Amygdala (tissue), 56 donors: Measurements from ENCODE around the gene CD300LB.
A peak's percentile ranks its signal among the peaks of the same experiment; 100 is the strongest.

Source experiments
- DNase-seq, 56 donors: peaks; one replicate each; lab custom pipeline; 2025; lab: John Stamatoyannopoulos, UW

CD300LB gene

GRCh38 chr17:74550602-74551001, 19.3 kb upstream of the CD300LB start:
- no peak for DNase-seq

DNA sequence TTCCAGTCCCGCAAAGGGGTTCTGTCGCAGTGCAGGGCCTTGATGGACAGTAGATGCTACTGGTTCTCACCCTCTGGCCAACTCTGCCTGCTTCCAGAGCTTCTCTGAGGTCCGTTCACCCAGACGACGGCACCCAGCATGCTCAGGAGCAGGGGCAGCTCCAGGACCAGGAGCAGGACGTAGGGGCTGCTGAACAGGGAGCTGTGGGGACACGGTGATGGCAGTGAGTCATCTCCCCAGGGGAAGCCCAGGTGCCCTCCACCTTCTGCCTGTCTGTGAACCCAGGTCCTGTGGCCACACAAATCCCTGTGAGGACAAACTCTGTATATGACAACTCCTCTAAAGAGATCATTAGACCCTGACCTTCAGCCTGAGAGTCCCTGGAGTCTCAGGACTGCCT, 18.1 kb upstream of the CD300LB start:
- DNase-seq, result no peak

- DNase-seq, result no peak
Measured at GRCh38 chr17:74547736-74548135, 16.5 kb upstream of the CD300LB start.

DNA sequence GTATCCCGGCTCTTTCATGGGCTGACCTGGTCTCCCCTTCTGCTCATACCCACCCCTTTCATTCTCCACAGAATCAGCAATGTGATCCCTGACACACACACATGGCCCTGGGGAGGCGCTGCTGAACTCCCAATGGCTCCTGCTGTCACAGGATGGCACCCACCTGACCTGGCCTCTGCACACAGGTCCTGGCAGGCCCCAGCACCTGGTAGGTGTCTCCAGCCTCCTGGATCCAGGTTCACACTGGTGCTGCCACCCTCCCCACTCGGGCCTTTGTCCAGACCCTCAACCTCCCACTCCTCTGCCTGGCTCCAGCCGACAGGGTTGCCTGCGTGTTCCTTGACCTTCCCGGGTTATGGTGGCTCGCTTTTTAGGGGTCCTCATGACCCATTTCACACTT, 16.0 kb upstream of the CD300LB start:
- no peak for DNase-seq

- no peak for DNase-seq
Measured at GRCh38 chr17:74546586-74546985, 15.3 kb upstream of the CD300LB start.

- DNase-seq, result peak in 7 of 56 donors; percentile 7 to 20 (median 17)
Measured at GRCh38 chr17:74545843-74546230, 14.6 kb upstream of the CD300LB start, which contains the start of gene CD300C. TSS of gene CD300C (minus strand) at chr17:74546115. CDS start at chr17:74545782, 333 bp downstream.

GRCh38 chr17:74544991-74545842, 13.9 kb upstream of the CD300LB start:
- no peak for DNase-seq

- DNase-seq, result no peak
Measured at GRCh38 chr17:74543891-74544760, 12.9 kb upstream of the CD300LB start.

- DNase-seq, result no peak
Measured at GRCh38 chr17:74543406-74543805, 12.1 kb upstream of the CD300LB start.

DNA sequence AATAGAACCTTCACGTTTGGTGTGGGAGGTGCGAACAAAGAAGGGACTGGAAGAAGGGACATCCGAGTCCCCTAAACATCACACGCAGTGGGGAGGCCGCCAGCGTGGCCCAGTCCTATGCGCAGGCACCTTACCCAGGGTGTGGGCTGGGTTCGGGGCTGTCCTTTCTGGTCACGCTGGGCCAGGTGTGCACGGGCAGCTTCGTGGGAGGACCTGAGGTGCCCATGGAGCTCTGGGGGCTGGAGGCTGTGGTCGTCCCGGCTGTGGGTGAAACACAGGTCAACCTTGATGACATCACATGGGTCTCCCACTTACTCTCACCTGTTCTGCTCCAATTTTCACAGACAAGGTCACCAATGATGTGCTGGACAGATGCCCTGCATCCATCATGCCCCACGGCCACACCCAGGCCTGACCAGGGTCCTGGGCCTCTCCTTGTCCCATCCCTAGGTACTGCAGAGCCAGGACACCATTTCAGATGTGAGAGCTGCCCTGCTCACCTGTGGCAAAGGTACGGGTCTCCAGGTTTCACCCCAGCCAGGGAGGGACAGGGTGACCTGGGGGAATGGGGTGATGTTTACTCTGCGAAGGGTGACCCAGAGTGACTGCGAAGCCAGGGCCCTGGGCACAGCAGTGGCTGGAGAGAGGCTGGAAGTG, 11.6 kb upstream of the CD300LB start:
- DNase-seq, result no peak

DNA sequence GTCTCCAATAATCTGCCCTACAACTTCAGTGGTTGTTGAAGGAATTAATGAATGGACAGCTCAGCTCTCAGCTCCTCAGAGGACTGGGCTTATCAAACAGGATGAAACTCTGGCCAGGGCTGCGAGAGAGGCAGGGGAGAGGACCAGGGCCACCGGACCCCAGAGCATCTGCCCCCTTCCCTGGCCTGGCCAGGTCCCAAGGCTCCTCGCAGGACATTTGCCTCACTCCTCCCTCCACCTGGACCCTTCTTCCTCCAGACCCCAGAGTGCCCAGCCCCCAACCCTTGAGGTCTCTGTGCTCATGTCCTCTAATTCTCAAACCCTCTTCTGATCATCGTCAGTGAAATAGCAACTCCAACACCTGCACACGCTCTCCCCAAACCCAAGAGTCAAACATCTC, 10.9 kb upstream of the CD300LB start:
- no peak for DNase-seq

DNA sequence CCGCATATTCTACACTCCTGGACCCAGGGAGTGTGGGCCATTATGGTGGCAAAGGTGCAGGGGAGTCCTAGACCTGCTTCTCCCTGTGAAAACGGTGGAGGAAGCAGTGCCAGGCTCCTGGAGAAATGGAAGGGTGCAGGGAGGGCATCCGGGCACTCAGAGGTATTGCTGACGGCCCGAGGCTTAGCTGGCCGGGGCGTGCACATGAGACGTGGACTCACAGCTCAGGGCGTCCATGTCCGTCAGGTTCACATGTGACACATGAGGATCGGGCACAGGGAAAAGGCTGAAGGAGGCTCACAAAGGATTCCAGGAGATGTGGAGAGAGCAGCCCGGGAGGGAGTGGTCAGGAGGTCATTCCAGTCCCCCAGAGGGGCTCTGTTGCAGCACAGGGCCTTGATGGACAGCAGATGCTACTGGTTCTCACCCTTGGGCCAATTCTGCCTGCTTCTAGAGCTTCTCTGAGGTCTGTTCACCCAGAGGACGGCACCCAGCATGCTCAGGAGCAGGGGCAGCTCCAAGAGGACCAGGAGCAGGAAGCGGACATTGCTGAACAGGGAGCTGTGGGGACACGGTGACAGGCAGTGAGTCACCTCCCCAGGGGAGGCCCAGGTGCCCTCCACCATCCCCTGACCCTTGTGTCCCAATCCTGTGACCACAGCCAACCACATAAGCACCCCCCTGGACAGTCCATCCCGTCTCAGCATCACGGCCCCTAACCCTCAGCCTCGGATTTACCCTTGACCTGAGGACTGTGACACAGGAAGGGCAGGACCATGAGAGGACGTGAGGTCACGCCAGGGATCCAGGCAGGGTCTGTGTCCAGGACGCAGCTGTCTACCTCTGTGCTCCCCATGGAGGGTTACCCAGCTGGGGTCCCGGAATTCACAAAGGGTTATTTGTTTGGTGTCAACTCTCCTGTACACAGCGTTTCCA, 10.2 kb upstream of the CD300LB start:
- no peak for DNase-seq

DNA sequence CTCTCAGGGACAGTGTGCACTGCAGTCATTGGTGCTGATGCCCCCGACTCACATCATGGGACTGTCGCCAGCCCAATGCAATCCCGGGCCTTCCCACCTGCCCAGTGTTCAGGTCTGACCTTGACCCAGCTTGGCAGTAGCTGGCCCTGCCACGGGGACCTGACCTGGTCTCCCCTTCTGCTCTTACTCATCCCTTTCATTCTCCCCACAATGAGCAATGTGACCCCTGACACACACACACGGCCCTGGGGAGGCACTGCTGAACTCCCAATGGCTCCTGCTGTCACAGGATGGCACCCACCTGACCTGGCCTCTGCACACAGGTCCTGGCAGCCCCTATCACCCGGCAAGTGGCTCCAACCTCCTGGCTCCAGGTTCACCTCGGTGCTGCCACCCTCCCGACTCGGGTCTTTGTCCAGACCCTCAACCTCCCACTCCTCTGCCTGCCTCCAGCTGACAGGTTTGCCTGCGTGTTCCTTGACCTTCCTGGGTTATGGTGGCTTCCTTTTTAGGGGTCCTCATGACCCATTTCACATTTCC, 8.1 kb upstream of the CD300LB start:
- no peak for DNase-seq

- no peak for DNase-seq
Measured at GRCh38 chr17:74536890-74537289, 5.6 kb upstream of the CD300LB start.

DNA sequence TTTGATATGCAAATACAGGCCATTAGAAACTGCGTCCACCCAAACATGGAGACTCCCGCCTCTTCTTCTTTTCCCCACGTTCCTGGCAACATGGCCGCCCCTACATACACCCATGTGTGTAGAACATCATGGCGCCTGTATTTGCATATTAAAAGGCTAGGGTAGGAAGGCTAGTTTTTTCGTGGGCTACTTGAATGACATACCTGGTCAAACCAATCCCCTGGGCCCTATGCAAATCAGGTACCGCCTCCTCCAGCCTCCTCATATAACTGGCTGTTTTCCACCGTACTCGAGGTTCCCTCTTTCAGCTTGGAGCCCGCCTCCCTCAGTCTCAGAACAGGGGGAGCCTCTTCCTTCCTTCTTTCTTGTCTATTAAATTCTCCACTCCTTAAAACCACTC, 840 bp upstream of the CD300LB start:
- DNase-seq, result peak in 17 of 56 donors; percentile 18 to 69 (median 35)

GRCh38 chr17:74530831-74531150, 484 bp downstream of the CD300LB start:
- no peak for DNase-seq

DNA sequence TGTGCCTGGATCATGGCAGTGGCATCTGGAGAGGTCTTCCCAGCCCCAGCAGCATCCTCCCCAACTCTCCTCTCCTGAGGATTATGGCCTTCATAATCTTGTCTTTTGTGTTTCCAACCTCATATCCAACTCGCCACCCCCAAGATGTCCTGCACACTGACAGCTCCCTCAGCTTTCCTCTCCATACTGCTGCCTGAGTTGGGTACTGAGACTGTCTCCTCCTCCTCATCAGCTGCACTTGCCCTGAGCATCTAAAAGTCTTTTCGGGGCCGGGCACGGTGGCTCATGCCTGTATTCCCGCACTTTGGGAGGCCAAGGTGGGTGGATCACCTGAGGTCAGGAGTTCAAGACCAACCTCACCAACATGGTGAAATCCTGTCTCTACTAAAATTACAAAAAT, 2.0 kb downstream of the CD300LB start:
- no peak for DNase-seq

DNA sequence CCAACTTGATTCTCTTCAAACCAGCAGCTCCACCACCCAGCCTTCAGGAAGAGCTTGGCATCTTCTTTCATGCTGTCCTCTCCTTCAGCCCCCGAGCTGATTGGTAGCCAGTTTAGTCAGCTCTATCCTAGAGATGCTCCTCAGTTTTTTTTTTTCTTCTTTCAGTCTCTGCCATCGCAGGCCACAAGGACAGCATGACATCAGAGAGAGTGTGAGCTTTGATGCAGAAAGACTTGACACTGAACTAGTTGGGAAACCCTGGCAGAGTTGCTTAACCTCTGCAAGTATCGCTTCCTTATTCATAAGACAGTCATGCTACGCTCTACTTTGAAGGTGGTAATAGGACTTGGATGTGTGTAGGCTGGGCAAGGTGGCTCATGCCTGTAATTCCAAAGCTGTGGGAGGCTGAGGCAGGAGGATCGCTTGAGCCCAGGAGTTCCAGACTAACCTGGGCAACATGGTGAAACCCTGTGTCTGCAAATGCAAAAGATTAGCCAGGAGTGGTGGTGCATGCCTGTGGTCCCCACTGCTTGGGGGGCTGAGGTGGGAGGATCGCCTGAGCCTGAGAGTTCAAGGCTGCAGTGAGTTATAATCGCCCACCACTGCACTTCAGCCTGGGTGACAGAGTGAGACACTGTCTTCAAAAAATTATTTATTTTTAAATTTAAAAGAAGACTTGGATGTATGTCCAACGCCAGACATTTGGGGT, 2.6 kb downstream of the CD300LB start:
- peak in 3 of 56 donors; percentile 19 to 43 (median 22) for DNase-seq

DNA sequence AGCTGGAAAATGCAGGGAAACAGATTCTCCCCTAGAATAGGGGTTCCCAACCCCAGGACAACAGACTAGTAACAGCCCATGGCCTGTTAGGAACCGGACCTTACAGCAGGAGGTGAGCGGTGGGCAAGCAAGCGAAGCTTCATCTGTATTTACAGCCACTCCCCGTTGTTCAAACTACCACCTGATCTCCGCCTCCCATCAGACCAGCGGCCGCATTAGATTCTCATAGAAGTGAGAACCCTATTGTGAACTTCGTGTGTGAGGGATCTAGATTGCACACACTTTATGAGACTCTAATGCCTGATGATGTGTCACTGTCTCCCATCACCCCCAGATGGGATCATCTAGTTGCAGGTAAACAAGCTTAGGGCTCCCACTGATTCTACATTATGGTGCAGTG, 3.5 kb downstream of the CD300LB start:
- DNase-seq, result no peak
